ENCODE results near the gene HRH3. TPM values are rescaled to one million over a fixed set of nuclear protein-coding genes. Genes with fewer than 3 reads are reported as not detected.

Gene HRH3
- total RNA-seq, 1 donor from 2014 or later, result not detected

- H3K36me3 Mint-ChIP-seq (ENCODE audit: low read depth, unreplicated experiment), result no peaks in the 10 kb centered on the region
These were observed 21.4 kb upstream of the HRH3 start for GRCh38 chr20:62241506-62241905.

GRCh38 chr20:62240020-62240685, 20.1 kb upstream of the HRH3 start:
- no peak overlapping the region for H3K27ac Mint-ChIP-seq (ENCODE audit: unreplicated experiment)
- H3K9me3 Mint-ChIP-seq (ENCODE audit: unreplicated experiment), result no peaks in the 10 kb centered on the region
- no peaks in the 10 kb centered on the region for H3K36me3 Mint-ChIP-seq (ENCODE audit: low read depth, unreplicated experiment)
- H3K27me3 Mint-ChIP-seq (ENCODE audit: unreplicated experiment), result peaks cover 9% of the 10 kb centered on the region
- DNase-seq (ENCODE audit: low spot score), result no peak
- no peak for TF ChIP-seq CTCF (IDR thresholded peaks at IDR 0.05; ENCODE audit: unreplicated experiment)
- H3K4me3 Mint-ChIP-seq (ENCODE audit: unreplicated experiment), result peak overlapping the region; percentile 3
- H3K4me1 Mint-ChIP-seq (ENCODE audit: unreplicated experiment), result no peaks in the 10 kb centered on the region

More at GRCh38 chr20:62241506-62241905, 21.4 kb upstream of the HRH3 start:
- Mint-ChIP-seq H3K27ac (ENCODE audit: unreplicated experiment) (no peak overlapping the region), H3K4me3 (ENCODE audit: unreplicated experiment) (no peak overlapping the region), H3K9me3 (ENCODE audit: unreplicated experiment) (no peaks in the 10 kb centered on the region), H3K27me3 (ENCODE audit: unreplicated experiment) (peaks cover 4% of the 10 kb centered on the region), H3K4me1 (ENCODE audit: unreplicated experiment) (no peaks in the 10 kb centered on the region)
- DNase-seq (ENCODE audit: low spot score), result no peak
- TF ChIP-seq CTCF (IDR thresholded peaks at IDR 0.05; ENCODE audit: unreplicated experiment), result no peak

GRCh38 chr20:62239278-62239879, 19.3 kb upstream of the HRH3 start:
- Mint-ChIP-seq H3K27ac (ENCODE audit: unreplicated experiment) (peak overlapping the region; percentile 42), H3K36me3 (ENCODE audit: low read depth, unreplicated experiment) (no peaks in the 10 kb centered on the region), H3K9me3 (ENCODE audit: unreplicated experiment) (no peaks in the 10 kb centered on the region), H3K27me3 (ENCODE audit: unreplicated experiment) (peaks cover 7% of the 10 kb centered on the region), H3K4me1 (ENCODE audit: unreplicated experiment) (no peaks in the 10 kb centered on the region), H3K4me3 (ENCODE audit: unreplicated experiment) (peak overlapping the region; percentile 92)
- TF ChIP-seq CTCF (IDR thresholded peaks at IDR 0.05; ENCODE audit: unreplicated experiment), result no peak
- DNase-seq (ENCODE audit: low spot score), result no peak

- Mint-ChIP-seq H3K27me3 (ENCODE audit: unreplicated experiment) (peaks cover 4% of the 10 kb centered on the region), H3K4me1 (ENCODE audit: unreplicated experiment) (no peaks in the 10 kb centered on the region), H3K9me3 (ENCODE audit: unreplicated experiment) (no peaks in the 10 kb centered on the region), H3K36me3 (ENCODE audit: low read depth, unreplicated experiment) (no peaks in the 10 kb centered on the region), H3K4me3 (ENCODE audit: unreplicated experiment) (peak overlapping the region; percentile 92), H3K27ac (ENCODE audit: unreplicated experiment) (peak overlapping the region; percentile 42)
- no peak for DNase-seq (ENCODE audit: low spot score)
- no peak for TF ChIP-seq CTCF (IDR thresholded peaks at IDR 0.05; ENCODE audit: unreplicated experiment)
These were observed 18.6 kb upstream of the HRH3 start for GRCh38 chr20:62238569-62239277.
